ENCODE data around the gene SGSM2. TPM values are rescaled to one million over a fixed set of nuclear protein-coding genes. Genes with fewer than 3 reads are reported as not detected.

The SGSM2 gene, protein sequence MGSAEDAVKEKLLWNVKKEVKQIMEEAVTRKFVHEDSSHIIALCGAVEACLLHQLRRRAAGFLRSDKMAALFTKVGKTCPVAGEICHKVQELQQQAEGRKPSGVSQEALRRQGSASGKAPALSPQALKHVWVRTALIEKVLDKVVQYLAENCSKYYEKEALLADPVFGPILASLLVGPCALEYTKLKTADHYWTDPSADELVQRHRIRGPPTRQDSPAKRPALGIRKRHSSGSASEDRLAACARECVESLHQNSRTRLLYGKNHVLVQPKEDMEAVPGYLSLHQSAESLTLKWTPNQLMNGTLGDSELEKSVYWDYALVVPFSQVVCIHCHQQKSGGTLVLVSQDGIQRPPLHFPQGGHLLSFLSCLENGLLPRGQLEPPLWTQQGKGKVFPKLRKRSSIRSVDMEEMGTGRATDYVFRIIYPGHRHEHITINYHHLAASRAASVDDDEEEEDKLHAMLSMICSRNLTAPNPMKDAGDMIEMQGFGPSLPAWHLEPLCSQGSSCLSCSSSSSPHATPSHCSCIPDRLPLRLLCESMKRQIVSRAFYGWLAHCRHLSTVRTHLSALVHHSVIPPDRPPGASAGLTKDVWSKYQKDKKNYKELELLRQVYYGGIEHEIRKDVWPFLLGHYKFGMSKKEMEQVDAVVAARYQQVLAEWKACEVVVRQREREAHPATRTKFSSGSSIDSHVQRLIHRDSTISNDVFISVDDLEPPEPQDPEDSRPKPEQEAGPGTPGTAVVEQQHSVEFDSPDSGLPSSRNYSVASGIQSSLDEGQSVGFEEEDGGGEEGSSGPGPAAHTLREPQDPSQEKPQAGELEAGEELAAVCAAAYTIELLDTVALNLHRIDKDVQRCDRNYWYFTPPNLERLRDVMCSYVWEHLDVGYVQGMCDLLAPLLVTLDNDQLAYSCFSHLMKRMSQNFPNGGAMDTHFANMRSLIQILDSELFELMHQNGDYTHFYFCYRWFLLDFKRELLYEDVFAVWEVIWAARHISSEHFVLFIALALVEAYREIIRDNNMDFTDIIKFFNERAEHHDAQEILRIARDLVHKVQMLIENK
- total RNA-seq (37.1 TPM), polyA plus RNA-seq (ENCODE audit: insufficient read depth in 1 of 8, insufficient read length in 8 of 8, low replicate concordance in 1 of 8) (10 to 100 TPM; 35.2 to 56.5 (median 45.6) TPM)
- long read RNA-seq, donor 1 = 0 reads
- long read RNA-seq, donor 2 = 0 reads
- long read RNA-seq, donor 3, full-length matches to known transcripts = 7 of 7 reads
- long read RNA-seq, donor 3, partial matches to known transcripts = 0 of 7 reads
- long read RNA-seq, donor 3, other reads (novel, unspliced or antisense) = 0 of 7 reads
- long read RNA-seq, donor 4, partial matches to known transcripts = 32 of 37 reads
- long read RNA-seq, donor 4, other reads (novel, unspliced or antisense) = 0 of 37 reads
- long read RNA-seq, donor 5, full-length matches to known transcripts = 1 of 1 reads
- long read RNA-seq, donor 5, partial matches to known transcripts = 0 of 1 reads
- long read RNA-seq, donor 5, other reads (novel, unspliced or antisense) = 0 of 1 reads
- long read RNA-seq, donor 6, full-length matches to known transcripts = 6 of 6 reads
- long read RNA-seq, donor 6, partial matches to known transcripts = 0 of 6 reads
- long read RNA-seq, donor 6, other reads (novel, unspliced or antisense) = 0 of 6 reads
- long read RNA-seq, donor 7, partial matches to known transcripts = 6 of 7 reads
- long read RNA-seq, donor 7, other reads (novel, unspliced or antisense) = 0 of 7 reads
- long read RNA-seq, donor 8, partial matches to known transcripts = 0 of 2 reads
- long read RNA-seq, donor 8, other reads (novel, unspliced or antisense) = 0 of 2 reads
- long read RNA-seq, donor 9, full-length matches to known transcripts = 3 of 3 reads
- long read RNA-seq, donor 9, partial matches to known transcripts = 0 of 3 reads
- long read RNA-seq, donor 9, other reads (novel, unspliced or antisense) = 0 of 3 reads
- long read RNA-seq, donor 10, partial matches to known transcripts = 5 of 7 reads
- long read RNA-seq, donor 10, other reads (novel, unspliced or antisense) = 0 of 7 reads
- long read RNA-seq, donor 11, full-length matches to known transcripts = 8 of 21 reads
- long read RNA-seq, donor 11, partial matches to known transcripts = 13 of 21 reads
- long read RNA-seq, donor 11, other reads (novel, unspliced or antisense) = 0 of 21 reads

DNA sequence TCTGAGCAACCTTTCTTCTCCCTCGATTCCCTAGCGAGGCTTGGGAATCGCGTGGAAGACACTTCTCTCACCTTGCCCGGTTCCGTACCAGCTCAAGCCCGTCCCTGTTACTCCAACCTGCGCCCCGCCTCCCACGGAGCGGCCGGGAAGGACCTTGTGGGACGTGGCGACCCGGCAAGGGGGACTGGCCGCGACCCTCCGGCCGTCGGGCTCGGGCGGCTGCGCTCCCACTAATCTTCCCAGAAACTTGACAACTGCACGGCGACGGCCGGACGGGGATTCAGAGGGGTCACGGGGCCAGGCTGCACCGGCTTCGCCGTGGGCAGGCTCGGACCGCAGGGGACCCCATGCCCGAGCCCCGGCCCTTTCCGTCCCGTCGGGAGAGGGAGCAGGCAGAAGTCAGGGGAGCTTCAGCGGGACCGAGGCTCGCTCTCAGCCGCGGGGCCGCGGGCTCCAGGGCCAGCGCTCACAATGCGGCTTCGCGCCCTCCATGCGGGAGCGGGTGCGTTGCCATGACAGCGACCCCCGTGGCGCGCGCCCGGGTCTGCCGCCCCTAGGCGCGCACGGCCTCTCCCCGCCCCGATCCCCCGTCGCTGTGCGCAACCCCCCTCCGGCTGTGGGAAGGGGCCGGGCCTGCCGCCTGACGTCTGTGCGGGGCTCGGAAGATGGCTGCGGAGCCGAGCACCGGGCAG, at the start of gene SGSM2:
SGSM2 (plus strand) TSS at position 650 of the 692 bp plus-strand sequence. CDS start 188 bp downstream, outside the sequence.
- no peaks in the 10 kb centered on the region for H3K9me3 ChIP-seq (replicated peaks; ENCODE audit: control insufficient read depth, low read depth, low read length)
- peak; percentile 81 for DNase-seq
- WGBS (ENCODE audit: insufficient coverage) = under 1% methylated on average over 77 of the region's 77 CpGs

GRCh38 chr17:2289878-2290478, 47.3 kb upstream of the SGSM2 start:
- no peak for DNase-seq
- no CpG with 5 or more reads among the region's 5 CpGs for WGBS (ENCODE audit: insufficient coverage)
- no peaks in the 10 kb centered on the region for H3K4me1 ChIP-seq (ENCODE audit: control insufficient read depth, insufficient read depth, low read length)
- peaks cover 53% of the 10 kb centered on the region for H3K36me3 ChIP-seq (ENCODE audit: control insufficient read depth, insufficient read depth, low read length)
- H3K27me3 ChIP-seq (ENCODE audit: control insufficient read depth, insufficient read depth, low read length) = no peaks in the 10 kb centered on the region
- no peak overlapping the region for H3K4me3 ChIP-seq (ENCODE audit: low read length)
- no peak overlapping the region for H3K27ac ChIP-seq (ENCODE audit: low read length)
- H3K9me3 ChIP-seq (replicated peaks; ENCODE audit: control insufficient read depth, low read depth, low read length) = no peaks in the 10 kb centered on the region

More for the DNA sequence above, at the start of gene SGSM2:
- Histone ChIP-seq H3K4me1 (ENCODE audit: control insufficient read depth, insufficient read depth, low read length) (peaks cover 20% of the 10 kb centered on the region), H3K36me3 (ENCODE audit: control insufficient read depth, insufficient read depth, low read length) (peaks cover 35% of the 10 kb centered on the region), H3K4me3 (ENCODE audit: low read length) (peak within 1 kb of the TSS; percentile 80), H3K27ac (ENCODE audit: low read length) (peak within 1 kb of the TSS; percentile 95), H3K27me3 (ENCODE audit: control insufficient read depth, insufficient read depth, low read length) (no peaks in the 10 kb centered on the region)

- Histone ChIP-seq H3K4me1 (ENCODE audit: control insufficient read depth, insufficient read depth, low read length) (no peaks in the 10 kb centered on the region), H3K4me3 (ENCODE audit: low read length) (no peak overlapping the region), H3K27ac (ENCODE audit: low read length) (no peak overlapping the region), H3K27me3 (ENCODE audit: control insufficient read depth, insufficient read depth, low read length) (no peaks in the 10 kb centered on the region), H3K36me3 (ENCODE audit: control insufficient read depth, insufficient read depth, low read length) (peaks cover 69% of the 10 kb centered on the region), H3K9me3 (replicated peaks; ENCODE audit: control insufficient read depth, low read depth, low read length) (no peaks in the 10 kb centered on the region)
- no peak for DNase-seq
- 62% methylated on average over 1 of the region's 2 CpGs for WGBS (ENCODE audit: insufficient coverage)
These were observed 45.2 kb upstream of the SGSM2 start for GRCh38 chr17:2292100-2292499.

- no peak overlapping the region for H3K4me3 ChIP-seq (ENCODE audit: low read length)
- H3K27ac ChIP-seq (ENCODE audit: low read length) = no peak overlapping the region
- H3K36me3 ChIP-seq (ENCODE audit: control insufficient read depth, insufficient read depth, low read length) = peaks cover 77% of the 10 kb centered on the region
- WGBS (ENCODE audit: insufficient coverage) = 92% methylated on average over 1 of the region's 1 CpG
- H3K27me3 ChIP-seq (ENCODE audit: control insufficient read depth, insufficient read depth, low read length) = no peaks in the 10 kb centered on the region
- no peak for DNase-seq
- no peaks in the 10 kb centered on the region for H3K9me3 ChIP-seq (replicated peaks; ENCODE audit: control insufficient read depth, low read depth, low read length)
- no peaks in the 10 kb centered on the region for H3K4me1 ChIP-seq (ENCODE audit: control insufficient read depth, insufficient read depth, low read length)
These were observed 41.7 kb upstream of the SGSM2 start for GRCh38 chr17:2295575-2295974.

GRCh38 chr17:2297023-2297422, 40.3 kb upstream of the SGSM2 start:
- Histone ChIP-seq H3K27me3 (ENCODE audit: control insufficient read depth, insufficient read depth, low read length) (no peaks in the 10 kb centered on the region), H3K4me3 (ENCODE audit: low read length) (no peak overlapping the region), H3K9me3 (replicated peaks; ENCODE audit: control insufficient read depth, low read depth, low read length) (no peaks in the 10 kb centered on the region), H3K27ac (ENCODE audit: low read length) (no peak overlapping the region), H3K36me3 (ENCODE audit: control insufficient read depth, insufficient read depth, low read length) (peaks cover 68% of the 10 kb centered on the region), H3K4me1 (ENCODE audit: control insufficient read depth, insufficient read depth, low read length) (peaks cover 3% of the 10 kb centered on the region)
- no CpG with 5 or more reads among the region's 5 CpGs for WGBS (ENCODE audit: insufficient coverage)
- no peak for DNase-seq

GRCh38 chr17:2299136-2299535, 38.2 kb upstream of the SGSM2 start:
- no peak for DNase-seq
- no peaks in the 10 kb centered on the region for H3K9me3 ChIP-seq (replicated peaks; ENCODE audit: control insufficient read depth, low read depth, low read length)
- H3K4me3 ChIP-seq (ENCODE audit: low read length) = no peak overlapping the region
- H3K4me1 ChIP-seq (ENCODE audit: control insufficient read depth, insufficient read depth, low read length) = peaks cover 9% of the 10 kb centered on the region
- H3K27me3 ChIP-seq (ENCODE audit: control insufficient read depth, insufficient read depth, low read length) = no peaks in the 10 kb centered on the region
- no peak overlapping the region for H3K27ac ChIP-seq (ENCODE audit: low read length)
- H3K36me3 ChIP-seq (ENCODE audit: control insufficient read depth, insufficient read depth, low read length) = peaks cover 53% of the 10 kb centered on the region
- 93% methylated on average over 11 of the region's 12 CpGs for whole genome bisulfite sequencing (ENCODE audit: insufficient coverage)

DNA sequence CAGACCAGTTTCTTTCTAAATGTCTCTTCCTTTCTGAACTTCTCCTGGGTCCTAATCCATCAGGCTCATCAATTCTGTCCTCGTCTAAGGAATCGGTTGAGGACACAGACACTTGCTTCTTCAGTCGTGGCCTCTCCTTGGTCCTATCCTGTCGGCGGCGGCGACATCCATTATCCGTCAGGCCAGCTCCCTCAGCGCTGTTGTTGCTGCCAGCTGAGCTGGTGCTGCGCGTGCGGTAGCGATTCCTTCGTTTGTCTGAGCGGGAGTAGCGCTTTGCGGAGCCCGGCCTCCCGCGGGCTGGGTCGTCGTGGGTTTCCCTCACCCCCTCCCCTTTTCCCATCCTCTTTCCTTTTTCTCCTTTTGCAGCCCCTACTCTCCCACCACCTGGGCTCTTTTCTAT, 37.5 kb upstream of the SGSM2 start:
- peaks cover 9% of the 10 kb centered on the region for H3K4me1 ChIP-seq (ENCODE audit: control insufficient read depth, insufficient read depth, low read length)
- DNase-seq = no peak
- H3K27me3 ChIP-seq (ENCODE audit: control insufficient read depth, insufficient read depth, low read length) = no peaks in the 10 kb centered on the region
- no peaks in the 10 kb centered on the region for H3K9me3 ChIP-seq (replicated peaks; ENCODE audit: control insufficient read depth, low read depth, low read length)
- WGBS (ENCODE audit: insufficient coverage) = 91% methylated on average over 9 of the region's 22 CpGs
- H3K36me3 ChIP-seq (ENCODE audit: control insufficient read depth, insufficient read depth, low read length) = peaks cover 46% of the 10 kb centered on the region
- no peak overlapping the region for H3K27ac ChIP-seq (ENCODE audit: low read length)
- no peak overlapping the region for H3K4me3 ChIP-seq (ENCODE audit: low read length)

GRCh38 chr17:2302778-2303203, 34.5 kb upstream of the SGSM2 start:
- no CpG with 5 or more reads among the region's 12 CpGs for WGBS (ENCODE audit: insufficient coverage)
- no peak for DNase-seq
- H3K36me3 ChIP-seq (ENCODE audit: control insufficient read depth, insufficient read depth, low read length) = peaks cover 24% of the 10 kb centered on the region
- peak overlapping the region; percentile 82 for H3K4me3 ChIP-seq (ENCODE audit: low read length)
- no peaks in the 10 kb centered on the region for H3K9me3 ChIP-seq (replicated peaks; ENCODE audit: control insufficient read depth, low read depth, low read length)
- peak overlapping the region; percentile 88 for H3K27ac ChIP-seq (ENCODE audit: low read length)
- peaks cover 9% of the 10 kb centered on the region for H3K4me1 ChIP-seq (ENCODE audit: control insufficient read depth, insufficient read depth, low read length)
- H3K27me3 ChIP-seq (ENCODE audit: control insufficient read depth, insufficient read depth, low read length) = no peaks in the 10 kb centered on the region

Measured in muscle of leg (tissue), 16 donors.